GM18505 (cell line): Measurements from ENCODE around the gene LEUTX.
"Not testable (repeated sequence)": the region's sequence is repeated elsewhere in the genome, so short reads cannot be mapped to it uniquely, and the experiment has no call there.

ENCODE experiments used
- ATAC-seq: cut with Tn5 transposase; IDR thresholded peaks from one replicate; pipeline ENCODE4 v1.9.1; 2021; ENCODE audit not compliant: unreplicated experiment
- POLR2A ChIP-seq: IDR thresholded peaks from 4 replicates; pipeline ENCODE4 v1.6.1; 2011; ENCODE audit warnings: borderline replicate concordance; ENCODE audit not compliant: insufficient read depth, insufficient read length; ENCODE audit errors: extremely low read depth

LEUTX gene

GRCh38 chr19:39752795-39753194 lies 25.9 kb upstream of the LEUTX start:
- no peak for ATAC-seq
- no peak for TF ChIP-seq POLR2A

- ATAC-seq: no peak
These were observed 24.1 kb upstream of the LEUTX start for GRCh38 chr19:39754544-39754943.

GRCh38 chr19:39754971-39755370 lies 23.7 kb upstream of the LEUTX start:
- no peak for ATAC-seq
- no peak for TF ChIP-seq POLR2A

More at GRCh38 chr19:39754544-39754943, 24.1 kb upstream of the LEUTX start:
- no peak for TF ChIP-seq POLR2A

- ATAC-seq: no peak
- no peak for TF ChIP-seq POLR2A
These were observed 19.0 kb upstream of the LEUTX start for GRCh38 chr19:39759457-39760184.

GRCh38 chr19:39761851-39762250 lies 16.8 kb upstream of the LEUTX start:
- ATAC-seq: not testable (repeated sequence)

GRCh38 chr19:39765091-39766076 lies 13.3 kb upstream of the LEUTX start:
- ATAC-seq: no peak
- no peak for TF ChIP-seq POLR2A

- no peak for ATAC-seq
- TF ChIP-seq POLR2A: no peak
These were observed 10.3 kb upstream of the LEUTX start for GRCh38 chr19:39768334-39768733.

- TF ChIP-seq POLR2A: no peak
- no peak for ATAC-seq
These were observed 9.9 kb upstream of the LEUTX start for GRCh38 chr19:39768786-39769185.

GRCh38 chr19:39780894-39781293 lies 2.2 kb downstream of the LEUTX start:
- ATAC-seq: no peak
- no peak for TF ChIP-seq POLR2A

GRCh38 chr19:39788244-39788643 lies 9.6 kb downstream of the LEUTX start:
- ATAC-seq: no peak
- no peak for TF ChIP-seq POLR2A

- ATAC-seq: no peak
- no peak for TF ChIP-seq POLR2A
These were observed 14.4 kb downstream of the LEUTX start for GRCh38 chr19:39792999-39793546.

GRCh38 chr19:39795001-39795400 lies 16.3 kb downstream of the LEUTX start:
- no peak for ATAC-seq
- no peak for TF ChIP-seq POLR2A

- no peak for TF ChIP-seq POLR2A
- ATAC-seq: no peak
These were observed 17.4 kb downstream of the LEUTX start for GRCh38 chr19:39796000-39796498.
